GM23338 (cell line): Measurements from ENCODE around the gene APC. TPM values are rescaled to one million over a fixed set of nuclear protein-coding genes. Genes with fewer than 3 reads are reported as not detected.

Experiments used
- ATAC-seq: fragments of 200-7000 bp; cut with Tn5 transposase; 3 replicates; pipeline ENCODE4 v1.9.1; 2020
- DNase-seq: peaks from one replicate; pipeline ENCODE4 v3.0.0-alpha.2; 2015; ENCODE audit warnings: low spot score
- H2AFZ ChIP-seq: fragments of 200-600 bp; sonication (generic); 2 replicates; pipeline ENCODE4 v1.8.0; 2016; ENCODE audit warnings: antibody characterized with exemption, mild to moderate bottlenecking, moderate library complexity
- H3F3A ChIP-seq: fragments of 200-600 bp; sonication (generic); replicated peaks from 2 replicates; pipeline ENCODE4 v1.8.0; 2017; ENCODE audit warnings: antibody characterized with exemption, mixed run types, low read depth
- H3K27ac ChIP-seq: fragments of 200-600 bp; sonication (generic); 2 replicates; pipeline ENCODE4 v1.6.1; 2016; ENCODE audit warnings: low read depth
- H3K27me3 ChIP-seq: fragments of 200-600 bp; sonication (generic); 2 replicates; pipeline ENCODE4 v1.8.0; 2016; ENCODE audit warnings: mild to moderate bottlenecking, mixed run types, moderate library complexity; ENCODE audit not compliant: insufficient read depth
- H3K36me3 ChIP-seq: fragments of 200-600 bp; sonication (generic); 2 replicates; pipeline ENCODE4 v1.8.0; 2016; ENCODE audit warnings: mild to moderate bottlenecking; ENCODE audit not compliant: insufficient read depth
- H3K4me1 ChIP-seq: fragments of 200-600 bp; sonication (generic); 2 replicates; pipeline ENCODE4 v1.8.0; 2016; ENCODE audit warnings: mild to moderate bottlenecking, moderate library complexity; ENCODE audit not compliant: insufficient read depth
- H3K4me2 ChIP-seq: fragments of 200-600 bp; sonication (generic); 2 replicates; pipeline ENCODE4 v1.7.1; 2017; ENCODE audit warnings: mixed run types
- H3K4me3 ChIP-seq: fragments of 200-600 bp; sonication (generic); 2 replicates; pipeline ENCODE4 v1.6.1; 2016; ENCODE audit warnings: mixed run types
- H3K79me2 ChIP-seq: fragments of 200-600 bp; sonication (generic); replicated peaks from 2 replicates; pipeline ENCODE4 v1.8.0; 2017; ENCODE audit warnings: mild to moderate bottlenecking; ENCODE audit not compliant: insufficient read depth
- H3K9me2 ChIP-seq: fragments of 200-600 bp; sonication (generic); 2 replicates; pipeline ENCODE4 v1.8.0; 2017; ENCODE audit not compliant: insufficient read depth
- H4K20me1 ChIP-seq: fragments of 200-600 bp; sonication (generic); replicated peaks from 2 replicates; pipeline ENCODE4 v1.8.0; 2017; ENCODE audit warnings: mild to moderate bottlenecking; ENCODE audit not compliant: insufficient read depth
- H3K27ac Mint-ChIP-seq: 2 replicates; pipeline ENCODE4 v1.8.0; 2020; ENCODE audit warnings: inconsistent platforms, mild to moderate bottlenecking, moderate library complexity, mixed read lengths
- H3K27me3 Mint-ChIP-seq: 3 replicates; pipeline ENCODE4 v1.8.0; 2022; ENCODE audit warnings: low read depth, mild to moderate bottlenecking, moderate library complexity, mixed read lengths, inconsistent platforms; ENCODE audit not compliant: insufficient read depth, poor library complexity
- H3K36me3 Mint-ChIP-seq: 3 replicates; pipeline ENCODE4 v1.8.0; 2021; ENCODE audit warnings: low read depth, mild to moderate bottlenecking, inconsistent platforms, moderate library complexity, mixed read lengths
- H3K4me1 Mint-ChIP-seq: 3 replicates; pipeline ENCODE4 v1.8.0; 2020; ENCODE audit warnings: mild to moderate bottlenecking, inconsistent platforms, mixed read lengths
- H3K4me3 Mint-ChIP-seq: 3 replicates; pipeline ENCODE4 v1.8.0; 2021; ENCODE audit warnings: moderate library complexity, mild to moderate bottlenecking, inconsistent platforms, mixed read lengths
- H3K9me3 Mint-ChIP-seq: 3 replicates; pipeline ENCODE4 v1.8.0; 2020; ENCODE audit warnings: moderate library complexity, mild to moderate bottlenecking, inconsistent platforms, mixed read lengths
- EZH2 ChIP-seq: fragments of 200-600 bp; sonication (generic); IDR thresholded peaks from one replicate; pipeline ENCODE4 v1.8.0; 2017; ENCODE audit warnings: antibody characterized with exemption, mild to moderate bottlenecking, low read depth; ENCODE audit not compliant: unreplicated experiment
- EZH2phosphoT487 ChIP-seq: fragments of 200-600 bp; sonication (generic); IDR thresholded peaks from one replicate; pipeline ENCODE4 v1.8.1; 2018; ENCODE audit warnings: antibody characterized with exemption; ENCODE audit not compliant: unreplicated experiment
- NANOG ChIP-seq: IDR thresholded peaks from 2 replicates; pipeline ENCODE4 v1.6.1; 2016; ENCODE audit warnings: antibody characterized with exemption, borderline replicate concordance
- POLR2AphosphoS5 ChIP-seq: IDR thresholded peaks from 2 replicates; pipeline ENCODE4 v1.6.1; 2016; ENCODE audit warnings: antibody characterized with exemption, low read depth
- polyA plus RNA-seq: library from polyadenylated mRNA; unstranded; fragments of >200 nt; fragmentation: Nextera tagmentation; extraction: Ambion mirVana; gene quantifications from 2 replicates; pipeline ENCODE4 v1.2.1, GENCODE V29; 2016
- total RNA-seq: library from RNA; depleted of rRNA; stranded (reverse); fragments of >200 nt; shearing (Covaris generic); gene quantifications from 2 replicates; pipeline ENCODE4 v1.2.3, GENCODE V29; 2014
- TF ChIP-seq, protein P1 (sequence below): IDR thresholded peaks from one replicate; pipeline ENCODE4 v1.6.1; 2018; ENCODE audit warnings: antibody characterized with exemption; ENCODE audit not compliant: unreplicated experiment
- TF ChIP-seq, protein P2 (sequence below): fragments of 250-450 bp; sonication (Bioruptor Pico); IDR thresholded peaks from 2 replicates; pipeline ENCODE4 v1.5.0; 2020; ENCODE audit warnings: mild to moderate bottlenecking, moderate library complexity

The APC gene
- total and polyA plus RNA-seq, 2 experiments from 2014 or later = 42.4 to 62.9 TPM

DNA sequence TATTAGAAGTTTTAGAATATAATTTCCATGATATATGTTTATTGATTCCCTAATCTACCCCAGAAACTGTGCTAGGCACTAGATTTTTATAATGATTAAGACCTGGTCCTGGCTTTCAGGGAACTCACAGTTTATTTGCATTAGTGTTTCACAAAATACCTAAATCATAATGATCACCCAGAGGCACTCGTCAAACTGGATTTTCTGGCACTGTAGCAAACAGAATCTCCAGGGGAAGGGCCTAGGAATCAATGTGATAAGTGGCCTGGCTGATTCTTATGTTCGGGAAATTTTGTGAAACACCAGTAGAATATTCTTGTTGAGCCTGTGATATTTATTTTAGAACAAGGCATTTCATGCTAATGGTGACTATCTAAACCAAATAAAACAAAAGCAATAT is 86.0 kb downstream of the APC start:
- H4K20me1 ChIP-seq = no peaks in the 10 kb centered on the region
- H3K4me1 Mint-ChIP-seq = peaks cover 39% of the 10 kb centered on the region
- TF ChIP-seq EZH2 = no peak
- no peak for TF ChIP-seq NANOG
- TF ChIP-seq, protein P1, sequence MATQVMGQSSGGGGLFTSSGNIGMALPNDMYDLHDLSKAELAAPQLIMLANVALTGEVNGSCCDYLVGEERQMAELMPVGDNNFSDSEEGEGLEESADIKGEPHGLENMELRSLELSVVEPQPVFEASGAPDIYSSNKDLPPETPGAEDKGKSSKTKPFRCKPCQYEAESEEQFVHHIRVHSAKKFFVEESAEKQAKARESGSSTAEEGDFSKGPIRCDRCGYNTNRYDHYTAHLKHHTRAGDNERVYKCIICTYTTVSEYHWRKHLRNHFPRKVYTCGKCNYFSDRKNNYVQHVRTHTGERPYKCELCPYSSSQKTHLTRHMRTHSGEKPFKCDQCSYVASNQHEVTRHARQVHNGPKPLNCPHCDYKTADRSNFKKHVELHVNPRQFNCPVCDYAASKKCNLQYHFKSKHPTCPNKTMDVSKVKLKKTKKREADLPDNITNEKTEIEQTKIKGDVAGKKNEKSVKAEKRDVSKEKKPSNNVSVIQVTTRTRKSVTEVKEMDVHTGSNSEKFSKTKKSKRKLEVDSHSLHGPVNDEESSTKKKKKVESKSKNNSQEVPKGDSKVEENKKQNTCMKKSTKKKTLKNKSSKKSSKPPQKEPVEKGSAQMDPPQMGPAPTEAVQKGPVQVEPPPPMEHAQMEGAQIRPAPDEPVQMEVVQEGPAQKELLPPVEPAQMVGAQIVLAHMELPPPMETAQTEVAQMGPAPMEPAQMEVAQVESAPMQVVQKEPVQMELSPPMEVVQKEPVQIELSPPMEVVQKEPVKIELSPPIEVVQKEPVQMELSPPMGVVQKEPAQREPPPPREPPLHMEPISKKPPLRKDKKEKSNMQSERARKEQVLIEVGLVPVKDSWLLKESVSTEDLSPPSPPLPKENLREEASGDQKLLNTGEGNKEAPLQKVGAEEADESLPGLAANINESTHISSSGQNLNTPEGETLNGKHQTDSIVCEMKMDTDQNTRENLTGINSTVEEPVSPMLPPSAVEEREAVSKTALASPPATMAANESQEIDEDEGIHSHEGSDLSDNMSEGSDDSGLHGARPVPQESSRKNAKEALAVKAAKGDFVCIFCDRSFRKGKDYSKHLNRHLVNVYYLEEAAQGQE = no peak
- no peak for TF ChIP-seq POLR2AphosphoS5
- TF ChIP-seq, protein P2, sequence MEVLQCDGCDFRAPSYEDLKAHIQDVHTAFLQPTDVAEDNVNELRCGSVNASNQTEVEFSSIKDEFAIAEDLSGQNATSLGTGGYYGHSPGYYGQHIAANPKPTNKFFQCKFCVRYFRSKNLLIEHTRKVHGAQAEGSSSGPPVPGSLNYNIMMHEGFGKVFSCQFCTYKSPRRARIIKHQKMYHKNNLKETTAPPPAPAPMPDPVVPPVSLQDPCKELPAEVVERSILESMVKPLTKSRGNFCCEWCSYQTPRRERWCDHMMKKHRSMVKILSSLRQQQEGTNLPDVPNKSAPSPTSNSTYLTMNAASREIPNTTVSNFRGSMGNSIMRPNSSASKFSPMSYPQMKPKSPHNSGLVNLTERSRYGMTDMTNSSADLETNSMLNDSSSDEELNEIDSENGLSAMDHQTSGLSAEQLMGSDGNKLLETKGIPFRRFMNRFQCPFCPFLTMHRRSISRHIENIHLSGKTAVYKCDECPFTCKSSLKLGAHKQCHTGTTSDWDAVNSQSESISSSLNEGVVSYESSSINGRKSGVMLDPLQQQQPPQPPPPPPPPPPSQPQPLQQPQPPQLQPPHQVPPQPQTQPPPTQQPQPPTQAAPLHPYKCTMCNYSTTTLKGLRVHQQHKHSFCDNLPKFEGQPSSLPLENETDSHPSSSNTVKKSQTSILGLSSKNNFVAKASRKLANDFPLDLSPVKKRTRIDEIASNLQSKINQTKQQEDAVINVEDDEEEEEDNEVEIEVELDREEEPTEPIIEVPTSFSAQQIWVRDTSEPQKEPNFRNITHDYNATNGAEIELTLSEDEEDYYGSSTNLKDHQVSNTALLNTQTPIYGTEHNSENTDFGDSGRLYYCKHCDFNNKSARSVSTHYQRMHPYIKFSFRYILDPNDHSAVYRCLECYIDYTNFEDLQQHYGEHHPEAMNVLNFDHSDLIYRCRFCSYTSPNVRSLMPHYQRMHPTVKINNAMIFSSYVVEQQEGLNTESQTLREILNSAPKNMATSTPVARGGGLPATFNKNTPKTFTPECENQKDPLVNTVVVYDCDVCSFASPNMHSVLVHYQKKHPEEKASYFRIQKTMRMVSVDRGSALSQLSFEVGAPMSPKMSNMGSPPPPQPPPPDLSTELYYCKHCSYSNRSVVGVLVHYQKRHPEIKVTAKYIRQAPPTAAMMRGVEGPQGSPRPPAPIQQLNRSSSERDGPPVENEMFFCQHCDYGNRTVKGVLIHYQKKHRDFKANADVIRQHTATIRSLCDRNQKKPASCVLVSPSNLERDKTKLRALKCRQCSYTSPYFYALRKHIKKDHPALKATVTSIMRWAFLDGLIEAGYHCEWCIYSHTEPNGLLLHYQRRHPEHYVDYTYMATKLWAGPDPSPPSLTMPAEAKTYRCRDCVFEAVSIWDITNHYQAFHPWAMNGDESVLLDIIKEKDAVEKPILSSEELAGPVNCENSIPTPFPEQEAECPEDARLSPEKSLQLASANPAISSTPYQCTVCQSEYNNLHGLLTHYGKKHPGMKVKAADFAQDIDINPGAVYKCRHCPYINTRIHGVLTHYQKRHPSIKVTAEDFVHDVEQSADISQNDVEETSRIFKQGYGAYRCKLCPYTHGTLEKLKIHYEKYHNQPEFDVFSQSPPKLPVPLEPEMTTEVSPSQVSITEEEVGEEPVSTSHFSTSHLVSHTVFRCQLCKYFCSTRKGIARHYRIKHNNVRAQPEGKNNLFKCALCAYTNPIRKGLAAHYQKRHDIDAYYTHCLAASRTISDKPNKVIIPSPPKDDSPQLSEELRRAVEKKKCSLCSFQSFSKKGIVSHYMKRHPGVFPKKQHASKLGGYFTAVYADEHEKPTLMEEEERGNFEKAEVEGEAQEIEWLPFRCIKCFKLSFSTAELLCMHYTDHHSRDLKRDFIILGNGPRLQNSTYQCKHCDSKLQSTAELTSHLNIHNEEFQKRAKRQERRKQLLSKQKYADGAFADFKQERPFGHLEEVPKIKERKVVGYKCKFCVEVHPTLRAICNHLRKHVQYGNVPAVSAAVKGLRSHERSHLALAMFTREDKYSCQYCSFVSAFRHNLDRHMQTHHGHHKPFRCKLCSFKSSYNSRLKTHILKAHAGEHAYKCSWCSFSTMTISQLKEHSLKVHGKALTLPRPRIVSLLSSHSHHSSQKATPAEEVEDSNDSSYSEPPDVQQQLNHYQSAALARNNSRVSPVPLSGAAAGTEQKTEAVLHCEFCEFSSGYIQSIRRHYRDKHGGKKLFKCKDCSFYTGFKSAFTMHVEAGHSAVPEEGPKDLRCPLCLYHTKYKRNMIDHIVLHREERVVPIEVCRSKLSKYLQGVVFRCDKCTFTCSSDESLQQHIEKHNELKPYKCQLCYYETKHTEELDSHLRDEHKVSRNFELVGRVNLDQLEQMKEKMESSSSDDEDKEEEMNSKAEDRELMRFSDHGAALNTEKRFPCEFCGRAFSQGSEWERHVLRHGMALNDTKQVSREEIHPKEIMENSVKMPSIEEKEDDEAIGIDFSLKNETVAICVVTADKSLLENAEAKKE (CRISPR knock-in tag) = no peak
- TF ChIP-seq EZH2phosphoT487 = no peak
- H3K79me2 ChIP-seq = no peaks in the 10 kb centered on the region
- no peaks in the 10 kb centered on the region for H3K27me3 ChIP-seq
- DNase-seq = no peak
- peaks cover 22% of the 10 kb centered on the region for H3K4me1 ChIP-seq
- H2AFZ ChIP-seq = no peak overlapping the region
- H3K4me2 ChIP-seq = no peak overlapping the region
- ATAC-seq = no peak
- H3K9me3 Mint-ChIP-seq = no peaks in the 10 kb centered on the region
- H3K4me3 Mint-ChIP-seq = no peak overlapping the region
- peak overlapping the region; percentile 76 for H3K27ac Mint-ChIP-seq
- no peaks in the 10 kb centered on the region for H3K27me3 Mint-ChIP-seq
- H3K4me3 ChIP-seq = no peak overlapping the region
- H3K36me3 ChIP-seq = 0 out of 2 replicates have a peak, but pooled peaks cover 10% of the 10 kb centered on the region
- no peaks in the 10 kb centered on the region for H3F3A ChIP-seq
- peaks cover 46% of the 10 kb centered on the region for H3K36me3 Mint-ChIP-seq
- H3K27ac ChIP-seq = no peak overlapping the region; the same call in 1 of the 2 replicates
- H3K9me2 ChIP-seq = no peaks in the 10 kb centered on the region
